ENCODE measurements around the gene BPIFB4. TPM values are rescaled to one million over a fixed set of nuclear protein-coding genes. Genes with fewer than 3 reads are reported as not detected.

Gene BPIFB4
- total and polyA plus RNA-seq, 2 of the 4 experiments (the other 2 are of a cell fraction), result not detected

GRCh38 chr20:33132513-33133372 lies 53.3 kb downstream of the BPIFB4 start:
- H4K5ac ChIP-seq (ENCODE audit: low read depth, low read length), result no peak overlapping the region
- H3K9me1 ChIP-seq (ENCODE audit: insufficient read depth, low read length), result no peaks in the 10 kb centered on the region
- CTCF ChIA-PET, result no interaction called here
- H3K4me2 ChIP-seq (ENCODE audit: low read depth, low read length), result no peak overlapping the region
- no peak overlapping the region for H3K14ac ChIP-seq (replicated peaks; ENCODE audit: low read depth, low read length)
- no peaks in the 10 kb centered on the region; the same call in 1 of the 2 replicates for H3K27me3 ChIP-seq (ENCODE audit: control insufficient read depth, insufficient read depth, low read length)
- no peak overlapping the region for H3K23ac ChIP-seq (ENCODE audit: low read depth, low read length)
- H3K27ac ChIP-seq (ENCODE audit: insufficient read depth, low read length), result no peak overlapping the region
- no peaks in the 10 kb centered on the region for H3K9me3 ChIP-seq (ENCODE audit: control insufficient read depth, insufficient read depth, low read length)
- no peak overlapping the region for H2BK120ac ChIP-seq (ENCODE audit: low read depth, low read length)
- whole genome bisulfite sequencing, 2 experiments (ENCODE audit: extremely low coverage in 2 of 2, insufficient read length in 1 of 2), result 20% methylated on average over 2 of the region's 14 CpGs; no CpG with 5 or more reads in 1 of the 2 experiments
- no peak overlapping the region for H3K9ac ChIP-seq (ENCODE audit: low read depth, low read length)
- intact Hi-C loops (cut with micrococcal nuclease), result no loop called here
- H4K20me1 ChIP-seq (ENCODE audit: insufficient read depth, low read length), result no peaks in the 10 kb centered on the region
- no peak overlapping the region for H2BK20ac ChIP-seq (ENCODE audit: low read depth, low read length)
- in situ Hi-C loops (cut with MboI; ENCODE audit: low sequenced_read_pairs), result no loop called here
- no peaks in the 10 kb centered on the region for H3K4me1 ChIP-seq (ENCODE audit: control insufficient read depth, insufficient read depth, low read length)
- no peak for DNase-seq
- dilution Hi-C loops (cut with HindIII; ENCODE audit: low sequenced_read_pairs, unreplicated experiment), result no loop called here
- no peak overlapping the region for H4K8ac ChIP-seq (ENCODE audit: low read depth in 2 of 2, low read length in 2 of 2)
- no peak for ATAC-seq (ENCODE audit: low read depth)
- peak overlapping the region; percentile 14 for H2AFZ ChIP-seq (replicated peaks; ENCODE audit: low read length, poor library complexity)
- H2BK5ac ChIP-seq (ENCODE audit: low read depth, low read length, poor library complexity, severe bottlenecking), result no peak overlapping the region
- H3K4me3 ChIP-seq (ENCODE audit: insufficient read depth, low read depth, low read length), result no peak overlapping the region
- no peak overlapping the region for H3K18ac ChIP-seq (ENCODE audit: low read depth, low read length)
- H4K91ac ChIP-seq (ENCODE audit: insufficient read depth, low read depth, low read length), result no peak overlapping the region
- no peaks in the 10 kb centered on the region for H3K79me1 ChIP-seq (ENCODE audit: low read depth in 1 of 2, low read length in 2 of 2)
- no peaks in the 10 kb centered on the region for H3K36me3 ChIP-seq (ENCODE audit: control insufficient read depth, insufficient read depth, low read length)
- no peak overlapping the region for H2AK9ac ChIP-seq (replicated peaks; ENCODE audit: low read depth, low read length, poor library complexity)
- POLR2A ChIA-PET (ENCODE audit: unreplicated experiment), result no interaction called here
- H3K56ac ChIP-seq (ENCODE audit: extremely low read depth, insufficient read depth, low read length), result no peak overlapping the region
- BruUV-seq (replicated peaks), result no TSS peak
- no peak overlapping the region for H2AK5ac ChIP-seq (ENCODE audit: low read depth, low read length)
- H2BK15ac ChIP-seq (ENCODE audit: low read depth, low read length), result no peak overlapping the region
- no peak overlapping the region for H3K4ac ChIP-seq (ENCODE audit: low read depth, low read length)
- TF ChIP-seq RAD21 (IDR thresholded peaks at IDR 0.05; ENCODE audit: low read length) (no peak), ELK1 (IDR thresholded peaks at IDR 0.05; ENCODE audit: borderline replicate concordance, low read depth, low read length) (no peak), USF2 (IDR thresholded peaks at IDR 0.05; ENCODE audit: low read depth, low read length) (no peak), CHD1 (IDR thresholded peaks at IDR 0.05; ENCODE audit: low read depth, low read length) (no peak), CEBPB (IDR thresholded peaks at IDR 0.05; ENCODE audit: low read depth, low read length) (no peak), RCOR1 (IDR thresholded peaks at IDR 0.05; ENCODE audit: insufficient replicate concordance, low read length) (no peak), SMC3 (IDR thresholded peaks at IDR 0.05; ENCODE audit: low read depth, low read length) (no peak), POLR2A (IDR thresholded peaks at IDR 0.05; ENCODE audit: low read depth, low read length) (no peak), BHLHE40 (IDR thresholded peaks at IDR 0.05; ENCODE audit: low read depth, low read length) (no peak), MAFK (IDR thresholded peaks at IDR 0.05; ENCODE audit: low read depth, low read length) (no peak), RFX5 (IDR thresholded peaks at IDR 0.05; ENCODE audit: low read depth, low read length) (no peak), MAZ (IDR thresholded peaks at IDR 0.05; ENCODE audit: borderline replicate concordance, low read depth, low read length) (no peak), NFE2L2 (IDR thresholded peaks at IDR 0.05; ENCODE audit: low read depth, low read length) (no peak), FOS (IDR thresholded peaks at IDR 0.05; ENCODE audit: low read depth, low read length) (no peak), MXI1 (IDR thresholded peaks at IDR 0.05; ENCODE audit: borderline replicate concordance, low read depth, low read length) (no peak)

All from IMR-90 (cell line).